ENCODE data around the gene PLA2G6.

DNA sequence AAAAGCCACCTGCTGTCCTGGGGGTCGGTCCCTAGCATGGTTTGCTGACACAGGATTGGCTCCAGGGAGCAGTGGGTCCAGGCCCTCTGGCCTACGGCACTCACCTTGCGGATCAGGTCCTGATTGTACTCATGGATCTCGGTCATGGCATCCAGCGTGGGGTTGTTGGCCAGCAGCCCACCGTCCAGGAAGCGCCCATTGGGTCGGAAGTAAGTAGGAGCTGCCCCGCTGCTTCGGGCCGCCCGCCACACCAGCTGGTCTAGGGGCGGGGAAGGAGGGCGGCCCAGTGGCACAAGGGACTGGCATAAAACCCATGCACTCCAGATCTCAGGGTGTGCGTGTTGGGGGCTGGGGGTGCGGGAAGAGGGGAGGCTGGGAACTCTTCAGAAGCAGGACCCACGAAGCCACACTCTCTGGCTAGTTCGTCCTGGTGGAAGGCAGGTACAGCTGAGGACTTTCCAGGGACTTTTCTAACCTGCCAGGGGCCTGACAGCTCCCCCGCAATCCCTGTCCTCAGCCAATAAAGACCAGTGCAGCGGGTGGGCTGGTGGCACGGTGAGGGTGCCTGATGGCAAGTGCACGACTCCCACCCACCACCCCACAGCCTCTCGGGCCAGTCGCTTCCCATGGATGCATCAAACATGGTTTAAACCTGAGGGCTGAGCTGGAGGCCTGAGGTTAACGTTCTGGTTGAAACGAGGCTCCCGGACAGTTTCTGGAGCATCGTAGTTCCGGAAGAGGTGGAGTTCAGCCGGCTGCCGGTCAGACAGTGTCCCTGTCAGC is 66.0 kb downstream of the PLA2G6 start:
- TF ChIP-seq, protein P1, sequence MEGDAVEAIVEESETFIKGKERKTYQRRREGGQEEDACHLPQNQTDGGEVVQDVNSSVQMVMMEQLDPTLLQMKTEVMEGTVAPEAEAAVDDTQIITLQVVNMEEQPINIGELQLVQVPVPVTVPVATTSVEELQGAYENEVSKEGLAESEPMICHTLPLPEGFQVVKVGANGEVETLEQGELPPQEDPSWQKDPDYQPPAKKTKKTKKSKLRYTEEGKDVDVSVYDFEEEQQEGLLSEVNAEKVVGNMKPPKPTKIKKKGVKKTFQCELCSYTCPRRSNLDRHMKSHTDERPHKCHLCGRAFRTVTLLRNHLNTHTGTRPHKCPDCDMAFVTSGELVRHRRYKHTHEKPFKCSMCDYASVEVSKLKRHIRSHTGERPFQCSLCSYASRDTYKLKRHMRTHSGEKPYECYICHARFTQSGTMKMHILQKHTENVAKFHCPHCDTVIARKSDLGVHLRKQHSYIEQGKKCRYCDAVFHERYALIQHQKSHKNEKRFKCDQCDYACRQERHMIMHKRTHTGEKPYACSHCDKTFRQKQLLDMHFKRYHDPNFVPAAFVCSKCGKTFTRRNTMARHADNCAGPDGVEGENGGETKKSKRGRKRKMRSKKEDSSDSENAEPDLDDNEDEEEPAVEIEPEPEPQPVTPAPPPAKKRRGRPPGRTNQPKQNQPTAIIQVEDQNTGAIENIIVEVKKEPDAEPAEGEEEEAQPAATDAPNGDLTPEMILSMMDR (IDR thresholded peaks at IDR 0.05): no peak
- TF ChIP-seq POLR2A (IDR thresholded peaks at IDR 0.05): no peak

Data from adrenal gland (tissue), 5 donors.